Measurements from ENCODE around the gene KCNK6. TPM values are rescaled to one million over a fixed set of nuclear protein-coding genes. Genes with fewer than 3 reads are reported as not detected.

KCNK6 gene
- total and polyA plus RNA-seq, 2 donors (not counting 1 experiment from before 2014, with no cell fraction given) = 3.4 to 3.7 TPM

DNA sequence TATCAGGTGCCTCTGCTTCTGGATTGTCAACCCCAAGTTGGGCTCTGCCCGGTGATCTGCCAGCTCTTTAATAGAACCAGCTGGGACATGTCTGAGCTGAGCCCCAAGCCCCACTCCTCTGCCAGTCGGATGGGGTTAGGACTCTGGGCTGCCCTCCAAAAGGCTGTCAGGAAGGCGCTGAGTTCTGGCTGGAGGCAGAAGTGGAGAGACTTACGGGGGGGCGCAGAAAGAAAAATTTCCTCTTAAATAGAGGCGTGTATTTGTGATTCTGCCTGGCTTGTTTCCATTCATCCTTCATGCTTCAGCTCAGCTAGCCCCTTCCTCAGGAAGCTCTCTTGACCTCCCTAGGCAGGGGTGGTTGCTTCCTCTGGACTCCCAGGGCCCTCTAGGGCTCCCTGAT is 985 bp upstream of the KCNK6 start:
- Histone ChIP-seq H3K36me3 (replicated peaks in 1 of 2; ENCODE audit: control extremely low read depth in 1 of 2, control insufficient read depth in 1 of 2, extremely low read depth in 1 of 2, insufficient read depth in 2 of 2, low read length in 1 of 2) (no peaks in the 10 kb centered on the region), H3K9ac (ENCODE audit: low read length) (no peak overlapping the region), H3K4me2 (replicated peaks; ENCODE audit: low read depth, low read length, poor library complexity, severe bottlenecking) (peak overlapping the region; percentile 99), H3K4me3 (ENCODE audit: control extremely low read depth in 1 of 5, extremely low read depth in 1 of 5, insufficient read depth in 1 of 5, low read depth in 2 of 5, low read length in 4 of 5) (no peak overlapping the region), H3K27me3 (replicated peaks in 1 of 4; ENCODE audit: control extremely low read depth in 1 of 4, control insufficient read depth in 3 of 4, insufficient read depth in 4 of 4, low read length in 3 of 4) (peaks cover 0 to 2% (median 0%) of the 10 kb centered on the region in 4 experiments), H3K9me3 (ENCODE audit: control extremely low read depth in 1 of 3, control insufficient read depth in 2 of 3, insufficient read depth in 1 of 3, low read length in 2 of 3) (no peaks in the 10 kb centered on the region), H3K79me2 (ENCODE audit: control insufficient read depth, insufficient read depth, low read length) (no peaks in the 10 kb centered on the region), H3K27ac (ENCODE audit: low read length in 2 of 2) (no peak overlapping the region), H2AFZ (ENCODE audit: insufficient read depth, low read depth, low read length, poor library complexity, severe bottlenecking) (peak overlapping the region; percentile 97), H3K4me1 (ENCODE audit: control insufficient read depth in 2 of 2, insufficient read depth in 2 of 2, low read length in 2 of 2) (peaks cover 24 to 47% of the 10 kb centered on the region in 2 donors), H4K20me1 (ENCODE audit: control insufficient read depth, insufficient read depth, low read length, poor library complexity, severe bottlenecking) (no peaks in the 10 kb centered on the region)
- Mint-ChIP-seq H3K4me1 (peaks cover 43% of the 10 kb centered on the region), H3K9me3 (ENCODE audit: insufficient read depth) (no peaks in the 10 kb centered on the region), H3K27ac (no peak overlapping the region), H3K27me3 (no peaks in the 10 kb centered on the region), H3K4me3 (peak overlapping the region; percentile 83)
- intact Hi-C loops (cut with micrococcal nuclease) = loop anchor here (5.0 kb wide), 1 partner anchor 76 kb away; no protein-coding TSS in a partner anchor
- TF ChIP-seq, protein P1, sequence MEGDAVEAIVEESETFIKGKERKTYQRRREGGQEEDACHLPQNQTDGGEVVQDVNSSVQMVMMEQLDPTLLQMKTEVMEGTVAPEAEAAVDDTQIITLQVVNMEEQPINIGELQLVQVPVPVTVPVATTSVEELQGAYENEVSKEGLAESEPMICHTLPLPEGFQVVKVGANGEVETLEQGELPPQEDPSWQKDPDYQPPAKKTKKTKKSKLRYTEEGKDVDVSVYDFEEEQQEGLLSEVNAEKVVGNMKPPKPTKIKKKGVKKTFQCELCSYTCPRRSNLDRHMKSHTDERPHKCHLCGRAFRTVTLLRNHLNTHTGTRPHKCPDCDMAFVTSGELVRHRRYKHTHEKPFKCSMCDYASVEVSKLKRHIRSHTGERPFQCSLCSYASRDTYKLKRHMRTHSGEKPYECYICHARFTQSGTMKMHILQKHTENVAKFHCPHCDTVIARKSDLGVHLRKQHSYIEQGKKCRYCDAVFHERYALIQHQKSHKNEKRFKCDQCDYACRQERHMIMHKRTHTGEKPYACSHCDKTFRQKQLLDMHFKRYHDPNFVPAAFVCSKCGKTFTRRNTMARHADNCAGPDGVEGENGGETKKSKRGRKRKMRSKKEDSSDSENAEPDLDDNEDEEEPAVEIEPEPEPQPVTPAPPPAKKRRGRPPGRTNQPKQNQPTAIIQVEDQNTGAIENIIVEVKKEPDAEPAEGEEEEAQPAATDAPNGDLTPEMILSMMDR (IDR thresholded peaks at IDR 0.05) = no peak
- TF ChIP-seq EZH2 (IDR thresholded peaks at IDR 0.05; ENCODE audit: borderline replicate concordance, insufficient read depth, low read depth, low read length, poor library complexity, severe bottlenecking) = no peak
- ATAC-seq (ENCODE audit: low read depth) (no peak), DNase-seq (no peak)
- ChIA-PET POLR2A (interaction anchor here (0.6 to 0.7 kb wide), 2 partner anchors 53 to 724 kb away, joined by 3 to 10 read pairs; partner anchors contain the start of genes ZNF540 and ZNF571), CTCF (interaction anchor here (1.0 to 2.9 kb wide), 4 partner anchors 66 to 416 kb away, joined by 3 to 12 read pairs (median 4); no protein-coding TSS in a partner anchor)
- 25% methylated on average over 2 of the region's 6 CpGs for WGBS (ENCODE audit: insufficient coverage)

DNA sequence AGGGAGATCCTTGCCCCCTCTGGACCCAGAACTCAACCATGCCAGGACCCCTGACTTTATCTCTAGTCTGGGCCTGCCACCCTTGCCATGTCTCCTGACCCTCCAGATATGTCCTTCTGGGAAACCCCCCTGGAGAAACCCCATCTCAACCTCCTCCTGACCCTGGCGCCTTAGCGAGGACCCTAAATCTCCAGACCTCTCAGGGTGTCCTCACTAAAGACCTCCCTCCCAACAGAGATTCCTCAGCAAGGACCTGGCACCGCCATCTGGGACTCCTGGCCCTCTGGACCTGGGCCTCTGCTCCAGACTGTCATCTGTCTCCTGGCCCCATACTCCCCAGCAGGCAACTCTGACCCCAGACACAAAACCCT is 1.3 kb downstream of the KCNK6 start:
- Histone ChIP-seq H3K79me2 (ENCODE audit: control insufficient read depth, insufficient read depth, low read length) (no peaks in the 10 kb centered on the region), H3K4me1 (ENCODE audit: control insufficient read depth in 2 of 2, insufficient read depth in 2 of 2, low read length in 2 of 2) (peaks cover 20 to 43% of the 10 kb centered on the region in 2 donors), H3K27ac (ENCODE audit: low read length in 2 of 2) (no peak overlapping the region), H2AFZ (ENCODE audit: insufficient read depth, low read depth, low read length, poor library complexity, severe bottlenecking) (no peak overlapping the region), H4K20me1 (ENCODE audit: control insufficient read depth, insufficient read depth, low read length, poor library complexity, severe bottlenecking) (no peaks in the 10 kb centered on the region), H3K9me3 (ENCODE audit: control extremely low read depth in 1 of 3, control insufficient read depth in 2 of 3, insufficient read depth in 1 of 3, low read length in 2 of 3) (no peaks in the 10 kb centered on the region), H3K4me3 (ENCODE audit: control extremely low read depth in 1 of 5, extremely low read depth in 1 of 5, insufficient read depth in 1 of 5, low read depth in 2 of 5, low read length in 4 of 5) (no peak overlapping the region), H3K36me3 (replicated peaks in 1 of 2; ENCODE audit: control extremely low read depth in 1 of 2, control insufficient read depth in 1 of 2, extremely low read depth in 1 of 2, insufficient read depth in 2 of 2, low read length in 1 of 2) (peaks cover under 1 to 4% of the 10 kb centered on the region in 2 experiments), H3K9ac (ENCODE audit: low read length) (no peak overlapping the region), H3K4me2 (replicated peaks; ENCODE audit: low read depth, low read length, poor library complexity, severe bottlenecking) (peak overlapping the region; percentile 99), H3K27me3 (replicated peaks in 1 of 4; ENCODE audit: control extremely low read depth in 1 of 4, control insufficient read depth in 3 of 4, insufficient read depth in 4 of 4, low read length in 3 of 4) (peaks cover 0 to 2% (median 0%) of the 10 kb centered on the region in 4 experiments)
- no peak for ATAC-seq (ENCODE audit: low read depth)
- peak overlapping the region; percentile 83 for H3K4me3 Mint-ChIP-seq
- WGBS (ENCODE audit: insufficient coverage) = 100% methylated on average over 3 of the region's 3 CpGs
- CTCF ChIA-PET = interaction anchor here (0.5 to 2.9 kb wide), 3 partner anchors 77 to 154 kb away, joined by 3 to 12 read pairs (median 4); partner anchors contain the start of gene FAM98C
- POLR2A ChIA-PET = no interaction called here
- intact Hi-C loops (cut with micrococcal nuclease) = no loop called here
- H3K9me3 Mint-ChIP-seq (ENCODE audit: insufficient read depth) = no peaks in the 10 kb centered on the region
- peaks cover 37% of the 10 kb centered on the region for H3K4me1 Mint-ChIP-seq
- H3K27me3 Mint-ChIP-seq = no peaks in the 10 kb centered on the region
- peak overlapping the region; percentile 37 for H3K27ac Mint-ChIP-seq
- TF ChIP-seq, protein P1 (IDR thresholded peaks at IDR 0.05) = no peak
- no peak for TF ChIP-seq EZH2 (IDR thresholded peaks at IDR 0.05; ENCODE audit: borderline replicate concordance, insufficient read depth, low read depth, low read length, poor library complexity, severe bottlenecking)
- no peak for DNase-seq
